ENCODE data around the gene EPHB1.

Gene EPHB1

DNA sequence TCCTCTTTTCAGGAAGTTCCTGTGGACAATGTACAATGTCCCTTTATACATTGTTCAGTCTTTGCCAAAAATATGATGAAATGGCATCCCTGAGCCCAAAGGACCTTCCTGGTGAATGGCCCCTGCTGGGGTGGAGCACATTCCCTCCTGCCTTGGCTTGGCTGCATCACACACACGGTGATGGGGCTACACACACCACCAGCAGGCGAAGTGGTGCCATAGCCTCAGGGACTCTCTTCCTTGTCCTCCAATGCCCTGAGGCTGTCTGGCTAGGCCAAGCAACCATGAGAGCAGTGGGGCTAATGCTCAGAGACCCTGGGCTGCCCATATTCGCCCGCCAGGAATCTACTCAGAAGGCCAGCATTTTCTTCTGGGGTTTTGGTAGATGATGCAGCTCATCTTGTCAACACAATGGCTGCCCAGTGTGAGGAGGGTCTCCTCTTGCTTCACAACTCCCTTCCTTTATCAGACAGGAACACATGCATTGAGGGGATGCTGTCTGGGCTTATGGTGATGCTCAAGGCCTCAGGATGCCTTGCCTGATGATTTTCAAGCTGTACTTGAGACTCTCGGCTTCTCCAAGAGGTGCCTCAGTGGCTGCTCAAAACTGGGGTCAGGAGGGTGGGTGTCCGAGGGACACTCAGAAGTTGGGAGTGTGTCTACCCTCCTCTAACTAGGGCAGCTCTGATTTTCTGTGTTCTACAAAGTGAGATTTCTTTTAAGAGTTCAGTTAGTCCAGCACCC, 40.9 kb upstream of the EPHB1 start:
- no peak overlapping the region for H3K4me3 ChIP-seq (replicated peaks; ENCODE audit: insufficient read depth, low read length)
- no peak overlapping the region for H3K27ac ChIP-seq (replicated peaks)
- no peaks in the 10 kb centered on the region for H3K27me3 ChIP-seq (ENCODE audit: insufficient read depth, poor library complexity, severe bottlenecking)
- no peak for DNase-seq (ENCODE audit: low read depth in 1 of 2, low spot score in 1 of 2)
- TF ChIP-seq, protein P1, sequence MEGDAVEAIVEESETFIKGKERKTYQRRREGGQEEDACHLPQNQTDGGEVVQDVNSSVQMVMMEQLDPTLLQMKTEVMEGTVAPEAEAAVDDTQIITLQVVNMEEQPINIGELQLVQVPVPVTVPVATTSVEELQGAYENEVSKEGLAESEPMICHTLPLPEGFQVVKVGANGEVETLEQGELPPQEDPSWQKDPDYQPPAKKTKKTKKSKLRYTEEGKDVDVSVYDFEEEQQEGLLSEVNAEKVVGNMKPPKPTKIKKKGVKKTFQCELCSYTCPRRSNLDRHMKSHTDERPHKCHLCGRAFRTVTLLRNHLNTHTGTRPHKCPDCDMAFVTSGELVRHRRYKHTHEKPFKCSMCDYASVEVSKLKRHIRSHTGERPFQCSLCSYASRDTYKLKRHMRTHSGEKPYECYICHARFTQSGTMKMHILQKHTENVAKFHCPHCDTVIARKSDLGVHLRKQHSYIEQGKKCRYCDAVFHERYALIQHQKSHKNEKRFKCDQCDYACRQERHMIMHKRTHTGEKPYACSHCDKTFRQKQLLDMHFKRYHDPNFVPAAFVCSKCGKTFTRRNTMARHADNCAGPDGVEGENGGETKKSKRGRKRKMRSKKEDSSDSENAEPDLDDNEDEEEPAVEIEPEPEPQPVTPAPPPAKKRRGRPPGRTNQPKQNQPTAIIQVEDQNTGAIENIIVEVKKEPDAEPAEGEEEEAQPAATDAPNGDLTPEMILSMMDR (IDR thresholded peaks at IDR 0.05; ENCODE audit: insufficient read depth, low read length): no peak
- TF ChIP-seq SPI1 (IDR thresholded peaks at IDR 0.05; ENCODE audit: borderline replicate concordance, low read depth) (no peak), GABPA (IDR thresholded peaks at IDR 0.05; ENCODE audit: low read depth) (no peak), POLR2AphosphoS5 (IDR thresholded peaks at IDR 0.05; ENCODE audit: low read depth) (no peak)
- TF ChIP-seq, protein P2, sequence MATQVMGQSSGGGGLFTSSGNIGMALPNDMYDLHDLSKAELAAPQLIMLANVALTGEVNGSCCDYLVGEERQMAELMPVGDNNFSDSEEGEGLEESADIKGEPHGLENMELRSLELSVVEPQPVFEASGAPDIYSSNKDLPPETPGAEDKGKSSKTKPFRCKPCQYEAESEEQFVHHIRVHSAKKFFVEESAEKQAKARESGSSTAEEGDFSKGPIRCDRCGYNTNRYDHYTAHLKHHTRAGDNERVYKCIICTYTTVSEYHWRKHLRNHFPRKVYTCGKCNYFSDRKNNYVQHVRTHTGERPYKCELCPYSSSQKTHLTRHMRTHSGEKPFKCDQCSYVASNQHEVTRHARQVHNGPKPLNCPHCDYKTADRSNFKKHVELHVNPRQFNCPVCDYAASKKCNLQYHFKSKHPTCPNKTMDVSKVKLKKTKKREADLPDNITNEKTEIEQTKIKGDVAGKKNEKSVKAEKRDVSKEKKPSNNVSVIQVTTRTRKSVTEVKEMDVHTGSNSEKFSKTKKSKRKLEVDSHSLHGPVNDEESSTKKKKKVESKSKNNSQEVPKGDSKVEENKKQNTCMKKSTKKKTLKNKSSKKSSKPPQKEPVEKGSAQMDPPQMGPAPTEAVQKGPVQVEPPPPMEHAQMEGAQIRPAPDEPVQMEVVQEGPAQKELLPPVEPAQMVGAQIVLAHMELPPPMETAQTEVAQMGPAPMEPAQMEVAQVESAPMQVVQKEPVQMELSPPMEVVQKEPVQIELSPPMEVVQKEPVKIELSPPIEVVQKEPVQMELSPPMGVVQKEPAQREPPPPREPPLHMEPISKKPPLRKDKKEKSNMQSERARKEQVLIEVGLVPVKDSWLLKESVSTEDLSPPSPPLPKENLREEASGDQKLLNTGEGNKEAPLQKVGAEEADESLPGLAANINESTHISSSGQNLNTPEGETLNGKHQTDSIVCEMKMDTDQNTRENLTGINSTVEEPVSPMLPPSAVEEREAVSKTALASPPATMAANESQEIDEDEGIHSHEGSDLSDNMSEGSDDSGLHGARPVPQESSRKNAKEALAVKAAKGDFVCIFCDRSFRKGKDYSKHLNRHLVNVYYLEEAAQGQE (IDR thresholded peaks at IDR 0.05; ENCODE audit: insufficient replicate concordance, low read depth): no peak

DNA sequence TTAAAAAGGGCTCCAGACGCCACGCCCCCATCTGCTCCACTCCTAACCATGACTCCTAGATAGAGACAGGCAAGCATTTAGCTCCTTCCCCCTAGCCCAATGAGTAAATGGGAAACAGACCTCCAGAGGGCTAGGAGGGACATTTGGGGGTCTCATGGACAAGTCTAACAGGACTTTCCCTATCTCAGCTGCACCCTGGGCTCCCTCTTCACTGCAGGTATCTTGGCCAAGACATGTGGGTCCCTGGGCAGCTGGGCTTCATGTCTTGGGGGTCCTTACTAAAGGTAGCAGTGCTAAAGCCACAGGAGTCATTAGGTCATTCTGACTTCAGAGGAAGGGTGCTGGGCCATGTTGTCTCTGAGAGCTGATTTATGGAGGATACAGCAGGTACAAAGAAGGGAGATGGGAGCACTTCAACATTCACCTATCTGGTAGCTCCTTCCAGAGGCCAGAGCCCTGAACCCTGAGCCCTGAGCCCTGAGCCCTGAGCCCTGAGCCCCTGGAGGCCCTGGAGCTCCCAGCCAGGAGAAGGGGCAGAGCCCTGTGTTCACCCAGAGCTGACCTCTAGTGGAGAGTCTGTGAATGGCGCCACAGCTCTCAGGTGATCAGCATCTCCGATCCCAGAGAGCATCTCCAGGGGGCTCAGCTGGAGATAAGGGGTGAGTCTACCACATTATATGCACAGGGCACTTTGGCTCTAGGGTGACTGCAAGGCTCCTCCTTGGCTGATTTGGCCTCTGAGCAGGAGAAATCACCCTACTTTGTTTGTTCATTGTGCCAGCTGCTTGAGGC, 40.1 kb upstream of the EPHB1 start:
- Histone ChIP-seq H3K27me3 (ENCODE audit: insufficient read depth, poor library complexity, severe bottlenecking) (no peaks in the 10 kb centered on the region), H3K4me3 (replicated peaks; ENCODE audit: insufficient read depth, low read length) (no peak overlapping the region), H3K27ac (replicated peaks) (no peak overlapping the region)
- DNase-seq (ENCODE audit: low read depth in 1 of 2, low spot score in 1 of 2): peak; percentile 12 to 46
- TF ChIP-seq SPI1 (IDR thresholded peaks at IDR 0.05; ENCODE audit: borderline replicate concordance, low read depth) (no peak), GABPA (IDR thresholded peaks at IDR 0.05; ENCODE audit: low read depth) (no peak)
- TF ChIP-seq, protein P2 (IDR thresholded peaks at IDR 0.05; ENCODE audit: insufficient replicate concordance, low read depth): no peak
- TF ChIP-seq, protein P1 (IDR thresholded peaks at IDR 0.05; ENCODE audit: insufficient read depth, low read length): peak; percentile 76

DNA sequence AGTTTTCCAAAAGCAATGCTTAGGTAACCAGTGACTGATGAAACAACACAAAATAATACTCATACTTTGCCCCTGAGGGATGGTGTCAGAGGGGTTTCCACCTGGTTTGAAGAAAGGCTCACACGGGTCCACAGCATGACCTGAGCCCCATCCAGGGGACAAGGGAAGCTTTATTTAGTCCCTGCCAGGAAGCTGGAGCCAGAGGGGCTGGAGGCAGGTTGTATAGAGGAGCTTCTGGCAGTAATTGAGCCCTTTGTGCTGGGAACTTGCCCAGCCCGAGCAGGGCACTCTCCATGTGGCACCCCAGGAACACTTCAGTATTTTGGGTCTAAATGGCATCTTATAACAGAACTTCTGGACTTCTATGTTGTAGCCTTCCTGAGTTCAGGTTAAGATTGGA, 39.2 kb upstream of the EPHB1 start:
- no peaks in the 10 kb centered on the region for H3K27me3 ChIP-seq (ENCODE audit: insufficient read depth, poor library complexity, severe bottlenecking)
- no peak for DNase-seq (ENCODE audit: low read depth in 1 of 2, low spot score in 1 of 2)
- no peak overlapping the region for H3K4me3 ChIP-seq (replicated peaks; ENCODE audit: insufficient read depth, low read length)
- no peak overlapping the region for H3K27ac ChIP-seq (replicated peaks)
- TF ChIP-seq POLR2AphosphoS5 (IDR thresholded peaks at IDR 0.05; ENCODE audit: low read depth) (no peak), SPI1 (IDR thresholded peaks at IDR 0.05; ENCODE audit: borderline replicate concordance, low read depth) (no peak), GABPA (IDR thresholded peaks at IDR 0.05; ENCODE audit: low read depth) (no peak)
- TF ChIP-seq, protein P2 (IDR thresholded peaks at IDR 0.05; ENCODE audit: insufficient replicate concordance, low read depth): no peak
- TF ChIP-seq, protein P1 (IDR thresholded peaks at IDR 0.05; ENCODE audit: insufficient read depth, low read length): no peak
